ENCODE results near the gene DARS1. TPM values are rescaled to one million over a fixed set of nuclear protein-coding genes. Genes with fewer than 3 reads are reported as not detected.

The DARS1 gene
- total and polyA plus RNA-seq, 2 experiments from 2014 or later, result 115 to 148 TPM

DNA sequence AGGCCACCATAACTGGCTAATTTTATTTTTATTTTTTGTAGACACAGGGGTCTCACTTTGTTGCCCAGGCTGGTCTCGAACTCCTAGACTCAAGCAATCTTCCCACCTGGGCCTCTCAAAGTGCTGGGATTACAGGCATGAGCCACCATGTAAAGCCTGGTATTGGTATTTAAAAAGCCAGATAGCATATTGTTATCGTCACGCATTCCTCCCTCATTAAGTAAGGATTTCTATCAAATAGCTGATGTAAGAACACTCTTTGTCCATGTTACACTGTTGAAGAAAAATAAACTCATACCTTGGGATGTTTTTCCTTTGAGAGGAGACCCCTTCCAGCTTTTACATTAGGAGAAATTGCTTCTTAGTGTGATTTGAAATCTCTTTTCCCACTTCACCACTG is 39.2 kb upstream of the DARS1 start:
- no peaks in the 10 kb centered on the region for H3K36me3 Mint-ChIP-seq (ENCODE audit: low read depth)
- Histone ChIP-seq H3K4me3 (peak overlapping the region; percentile 52), H3K4me2 (peak overlapping the region; percentile 72), H3K27ac (ENCODE audit: low read depth) (peak overlapping the region; percentile 8; the same call in 1 of the 2 replicates), H3K4me1 (ENCODE audit: insufficient read depth) (peaks cover 9% of the 10 kb centered on the region), H3F3A (replicated peaks; ENCODE audit: low read depth) (no peaks in the 10 kb centered on the region), H4K20me1 (replicated peaks; ENCODE audit: insufficient read depth) (no peaks in the 10 kb centered on the region), H3K9me2 (ENCODE audit: insufficient read depth) (0 out of 2 replicates have a peak, but pooled peaks cover 5% of the 10 kb centered on the region), H2AFZ (peak overlapping the region; percentile 11; the same call in 1 of the 2 replicates), H3K36me3 (ENCODE audit: insufficient read depth) (no peaks in the 10 kb centered on the region), H3K27me3 (ENCODE audit: insufficient read depth) (peaks cover 7% of the 10 kb centered on the region; the same call in 1 of the 2 replicates), H3K79me2 (replicated peaks; ENCODE audit: insufficient read depth) (no peaks in the 10 kb centered on the region)
- no peaks in the 10 kb centered on the region for H3K9me3 Mint-ChIP-seq
- H3K4me1 Mint-ChIP-seq, result peaks cover 24% of the 10 kb centered on the region
- H3K27me3 Mint-ChIP-seq (ENCODE audit: insufficient read depth, low read depth, poor library complexity), result peaks cover 5% of the 10 kb centered on the region
- peak overlapping the region; percentile 90; the same call in 1 of the 2 replicates for H3K27ac Mint-ChIP-seq
- ATAC-seq (no peak), DNase-seq (ENCODE audit: low spot score) (no peak)
- H3K4me3 Mint-ChIP-seq, result peak overlapping the region; percentile 72
- no peak for TF ChIP-seq STAT1 (IDR thresholded peaks at IDR 0.05; ENCODE audit: unreplicated experiment)
- TF ChIP-seq EZH2phosphoT487 (IDR thresholded peaks at IDR 0.05; ENCODE audit: unreplicated experiment), result no peak
- no peak for TF ChIP-seq EZH2 (IDR thresholded peaks at IDR 0.05; ENCODE audit: low read depth, unreplicated experiment)
- TF ChIP-seq ZNF331 (CRISPR knock-in tag; IDR thresholded peaks at IDR 0.05; ENCODE audit: low read depth), result no peak
- no peak for TF ChIP-seq CREB1 (CRISPR knock-in tag; IDR thresholded peaks at IDR 0.05; ENCODE audit: low read depth)
- TF ChIP-seq JUNB (IDR thresholded peaks at IDR 0.05; ENCODE audit: unreplicated experiment), result no peak
- TF ChIP-seq, protein P1, sequence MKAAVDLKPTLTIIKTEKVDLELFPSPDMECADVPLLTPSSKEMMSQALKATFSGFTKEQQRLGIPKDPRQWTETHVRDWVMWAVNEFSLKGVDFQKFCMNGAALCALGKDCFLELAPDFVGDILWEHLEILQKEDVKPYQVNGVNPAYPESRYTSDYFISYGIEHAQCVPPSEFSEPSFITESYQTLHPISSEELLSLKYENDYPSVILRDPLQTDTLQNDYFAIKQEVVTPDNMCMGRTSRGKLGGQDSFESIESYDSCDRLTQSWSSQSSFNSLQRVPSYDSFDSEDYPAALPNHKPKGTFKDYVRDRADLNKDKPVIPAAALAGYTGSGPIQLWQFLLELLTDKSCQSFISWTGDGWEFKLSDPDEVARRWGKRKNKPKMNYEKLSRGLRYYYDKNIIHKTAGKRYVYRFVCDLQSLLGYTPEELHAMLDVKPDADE (IDR thresholded peaks at IDR 0.05), result no peak
- TF ChIP-seq ZNF114 (CRISPR knock-in tag; IDR thresholded peaks at IDR 0.05), result no peak
- TF ChIP-seq POLR2AphosphoS5 (IDR thresholded peaks at IDR 0.05; ENCODE audit: low read depth), result no peak
- TF ChIP-seq, protein P2, sequence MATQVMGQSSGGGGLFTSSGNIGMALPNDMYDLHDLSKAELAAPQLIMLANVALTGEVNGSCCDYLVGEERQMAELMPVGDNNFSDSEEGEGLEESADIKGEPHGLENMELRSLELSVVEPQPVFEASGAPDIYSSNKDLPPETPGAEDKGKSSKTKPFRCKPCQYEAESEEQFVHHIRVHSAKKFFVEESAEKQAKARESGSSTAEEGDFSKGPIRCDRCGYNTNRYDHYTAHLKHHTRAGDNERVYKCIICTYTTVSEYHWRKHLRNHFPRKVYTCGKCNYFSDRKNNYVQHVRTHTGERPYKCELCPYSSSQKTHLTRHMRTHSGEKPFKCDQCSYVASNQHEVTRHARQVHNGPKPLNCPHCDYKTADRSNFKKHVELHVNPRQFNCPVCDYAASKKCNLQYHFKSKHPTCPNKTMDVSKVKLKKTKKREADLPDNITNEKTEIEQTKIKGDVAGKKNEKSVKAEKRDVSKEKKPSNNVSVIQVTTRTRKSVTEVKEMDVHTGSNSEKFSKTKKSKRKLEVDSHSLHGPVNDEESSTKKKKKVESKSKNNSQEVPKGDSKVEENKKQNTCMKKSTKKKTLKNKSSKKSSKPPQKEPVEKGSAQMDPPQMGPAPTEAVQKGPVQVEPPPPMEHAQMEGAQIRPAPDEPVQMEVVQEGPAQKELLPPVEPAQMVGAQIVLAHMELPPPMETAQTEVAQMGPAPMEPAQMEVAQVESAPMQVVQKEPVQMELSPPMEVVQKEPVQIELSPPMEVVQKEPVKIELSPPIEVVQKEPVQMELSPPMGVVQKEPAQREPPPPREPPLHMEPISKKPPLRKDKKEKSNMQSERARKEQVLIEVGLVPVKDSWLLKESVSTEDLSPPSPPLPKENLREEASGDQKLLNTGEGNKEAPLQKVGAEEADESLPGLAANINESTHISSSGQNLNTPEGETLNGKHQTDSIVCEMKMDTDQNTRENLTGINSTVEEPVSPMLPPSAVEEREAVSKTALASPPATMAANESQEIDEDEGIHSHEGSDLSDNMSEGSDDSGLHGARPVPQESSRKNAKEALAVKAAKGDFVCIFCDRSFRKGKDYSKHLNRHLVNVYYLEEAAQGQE (IDR thresholded peaks at IDR 0.05; ENCODE audit: unreplicated experiment), result no peak
- TF ChIP-seq NANOG (IDR thresholded peaks at IDR 0.05; ENCODE audit: borderline replicate concordance), result no peak

DNA sequence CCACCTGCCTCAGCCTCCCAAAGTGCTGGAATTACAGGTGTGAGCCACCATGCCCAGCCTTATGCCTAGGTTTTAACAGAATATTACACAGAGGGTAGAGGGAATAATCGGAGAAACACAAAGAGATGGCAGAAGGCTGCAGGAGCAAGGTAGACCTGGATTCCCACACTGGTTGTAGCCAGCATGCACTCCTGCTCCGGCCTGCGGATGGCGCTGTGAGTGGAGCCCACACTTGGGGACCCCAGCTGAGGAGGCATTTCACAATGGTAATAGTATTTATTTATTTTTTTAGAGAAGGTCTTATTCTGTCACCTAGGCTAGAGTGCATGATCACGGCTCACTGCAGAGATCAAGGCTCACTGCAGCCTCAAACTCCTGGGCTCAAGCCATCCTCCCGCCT is 38.8 kb upstream of the DARS1 start:
- Histone ChIP-seq H3K27me3 (ENCODE audit: insufficient read depth) (peaks cover 7% of the 10 kb centered on the region; the same call in 1 of the 2 replicates), H3K9me2 (ENCODE audit: insufficient read depth) (0 out of 2 replicates have a peak, but pooled peaks cover 4% of the 10 kb centered on the region), H3K27ac (ENCODE audit: low read depth) (no peak overlapping the region), H3K4me3 (no peak overlapping the region), H2AFZ (no peak overlapping the region), H3K79me2 (replicated peaks; ENCODE audit: insufficient read depth) (no peaks in the 10 kb centered on the region), H3F3A (replicated peaks; ENCODE audit: low read depth) (no peaks in the 10 kb centered on the region), H3K36me3 (ENCODE audit: insufficient read depth) (no peaks in the 10 kb centered on the region), H3K4me2 (peak overlapping the region; percentile 72; the same call in 1 of the 2 replicates), H4K20me1 (replicated peaks; ENCODE audit: insufficient read depth) (no peaks in the 10 kb centered on the region), H3K4me1 (ENCODE audit: insufficient read depth) (peaks cover 9% of the 10 kb centered on the region)
- Mint-ChIP-seq H3K9me3 (no peaks in the 10 kb centered on the region), H3K4me3 (no peak overlapping the region), H3K36me3 (ENCODE audit: low read depth) (no peaks in the 10 kb centered on the region), H3K27ac (no peak overlapping the region), H3K27me3 (ENCODE audit: insufficient read depth, low read depth, poor library complexity) (peaks cover 5% of the 10 kb centered on the region), H3K4me1 (peaks cover 24% of the 10 kb centered on the region)
- TF ChIP-seq CREB1 (CRISPR knock-in tag; IDR thresholded peaks at IDR 0.05; ENCODE audit: low read depth), result no peak
- no peak for TF ChIP-seq JUNB (IDR thresholded peaks at IDR 0.05; ENCODE audit: unreplicated experiment)
- TF ChIP-seq, protein P1 (IDR thresholded peaks at IDR 0.05), result no peak
- TF ChIP-seq, protein P3, sequence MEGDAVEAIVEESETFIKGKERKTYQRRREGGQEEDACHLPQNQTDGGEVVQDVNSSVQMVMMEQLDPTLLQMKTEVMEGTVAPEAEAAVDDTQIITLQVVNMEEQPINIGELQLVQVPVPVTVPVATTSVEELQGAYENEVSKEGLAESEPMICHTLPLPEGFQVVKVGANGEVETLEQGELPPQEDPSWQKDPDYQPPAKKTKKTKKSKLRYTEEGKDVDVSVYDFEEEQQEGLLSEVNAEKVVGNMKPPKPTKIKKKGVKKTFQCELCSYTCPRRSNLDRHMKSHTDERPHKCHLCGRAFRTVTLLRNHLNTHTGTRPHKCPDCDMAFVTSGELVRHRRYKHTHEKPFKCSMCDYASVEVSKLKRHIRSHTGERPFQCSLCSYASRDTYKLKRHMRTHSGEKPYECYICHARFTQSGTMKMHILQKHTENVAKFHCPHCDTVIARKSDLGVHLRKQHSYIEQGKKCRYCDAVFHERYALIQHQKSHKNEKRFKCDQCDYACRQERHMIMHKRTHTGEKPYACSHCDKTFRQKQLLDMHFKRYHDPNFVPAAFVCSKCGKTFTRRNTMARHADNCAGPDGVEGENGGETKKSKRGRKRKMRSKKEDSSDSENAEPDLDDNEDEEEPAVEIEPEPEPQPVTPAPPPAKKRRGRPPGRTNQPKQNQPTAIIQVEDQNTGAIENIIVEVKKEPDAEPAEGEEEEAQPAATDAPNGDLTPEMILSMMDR (conservative IDR thresholded peaks at IDR 0.05; ENCODE audit: low read depth in 2 of 2), result peak; percentile 53 to 60
- no peak for TF ChIP-seq NANOG (IDR thresholded peaks at IDR 0.05; ENCODE audit: borderline replicate concordance)
- TF ChIP-seq STAT1 (IDR thresholded peaks at IDR 0.05; ENCODE audit: unreplicated experiment), result no peak
- DNase-seq (ENCODE audit: low spot score) (no peak), ATAC-seq (no peak)

All from GM23338 (cell line).